Rectal smooth muscle tissue (tissue), 1 donor: ENCODE results near the gene KAT5.
"Not testable (repeated sequence)": the region's sequence is repeated elsewhere in the genome, so short reads cannot be mapped to it uniquely, and the experiment has no call there.

ENCODE experiments used
- H3K27ac ChIP-seq: one replicate; pipeline ENCODE4 v1.7.0; 2013; ENCODE audit warnings: low read depth, low read length, inconsistent platforms
- H3K27me3 ChIP-seq: one replicate; pipeline ENCODE4 v1.7.0; 2013; ENCODE audit warnings: low read length; ENCODE audit not compliant: control insufficient read depth, insufficient read depth
- H3K36me3 ChIP-seq: one replicate; pipeline ENCODE4 v1.7.0; 2013; ENCODE audit warnings: low read length; ENCODE audit not compliant: control insufficient read depth, insufficient read depth
- H3K4me1 ChIP-seq: one replicate; pipeline ENCODE4 v1.7.0; 2013; ENCODE audit warnings: low read length; ENCODE audit not compliant: control insufficient read depth, insufficient read depth
- H3K4me3 ChIP-seq: one replicate; pipeline ENCODE4 v1.7.0; 2013; ENCODE audit warnings: low read length
- H3K9ac ChIP-seq: one replicate; pipeline ENCODE4 v1.7.0; 2013; ENCODE audit warnings: low read length

The KAT5 gene

DNA sequence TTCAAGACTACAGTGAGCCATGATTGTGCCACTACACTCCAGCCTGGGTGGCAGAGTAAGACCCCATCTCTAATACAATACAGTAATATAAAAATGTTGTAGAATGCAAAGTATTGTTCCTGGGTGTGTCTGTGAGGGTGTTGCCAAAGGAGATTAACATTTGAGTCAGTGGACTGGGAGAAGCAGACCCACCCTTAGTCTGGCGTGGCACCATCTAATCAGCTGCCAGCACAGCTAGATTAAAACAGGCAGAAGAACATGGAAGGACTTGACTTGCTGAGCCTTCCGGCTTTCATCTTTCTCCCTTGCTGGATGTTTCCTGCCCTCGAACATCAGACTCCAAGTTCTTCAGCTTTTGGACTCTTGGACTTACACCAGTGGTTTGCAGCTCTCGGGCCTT, 23.1 kb downstream of the KAT5 start:
- H3K4me1 ChIP-seq, H3K27ac ChIP-seq, H3K36me3 ChIP-seq, H3K9ac ChIP-seq, H3K4me3 ChIP-seq, H3K27me3 ChIP-seq: not testable (repeated sequence)

DNA sequence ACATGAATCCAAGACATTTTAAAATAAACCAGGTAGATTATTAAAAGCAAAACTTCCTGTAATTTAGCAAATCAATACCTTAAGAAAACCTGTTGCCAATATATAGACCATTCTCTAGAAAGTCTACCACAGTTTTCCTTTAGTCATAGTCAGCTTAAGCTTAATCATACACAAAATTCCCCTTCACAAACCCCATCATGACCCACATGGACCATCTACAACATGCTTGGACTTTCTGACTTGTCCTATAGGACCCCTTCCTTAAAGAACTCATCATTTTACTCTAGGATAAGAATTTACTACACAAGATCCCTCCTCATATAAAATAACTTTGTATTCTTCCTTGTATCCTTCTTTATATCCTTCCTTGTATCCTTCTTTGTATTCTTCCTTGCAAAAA, 24.8 kb downstream of the KAT5 start:
- Histone ChIP-seq H3K27me3 (no peaks in the 10 kb centered on the region), H3K4me1 (no peaks in the 10 kb centered on the region), H3K36me3 (no peaks in the 10 kb centered on the region), H3K27ac (no peak overlapping the region), H3K9ac (no peak overlapping the region), H3K4me3 (no peak overlapping the region)

GRCh38 chr11:65739022-65739421, 27.0 kb downstream of the KAT5 start:
- no peaks in the 10 kb centered on the region for H3K4me1 ChIP-seq
- H3K27me3 ChIP-seq = no peaks in the 10 kb centered on the region
- H3K36me3 ChIP-seq = no peaks in the 10 kb centered on the region
- H3K4me3 ChIP-seq = no peak overlapping the region
- H3K27ac ChIP-seq = no peak overlapping the region
- H3K9ac ChIP-seq = no peak overlapping the region

- Histone ChIP-seq H3K4me3 (no peak overlapping the region), H3K36me3 (no peaks in the 10 kb centered on the region), H3K4me1 (no peaks in the 10 kb centered on the region), H3K27ac (no peak overlapping the region), H3K27me3 (no peaks in the 10 kb centered on the region), H3K9ac (no peak overlapping the region)
Observed at GRCh38 chr11:65741185-65741584, 29.1 kb downstream of the KAT5 start.

- H3K9ac ChIP-seq = no peak overlapping the region
- H3K4me1 ChIP-seq = no peaks in the 10 kb centered on the region
- no peak overlapping the region for H3K27ac ChIP-seq
- H3K4me3 ChIP-seq = no peak overlapping the region
- no peaks in the 10 kb centered on the region for H3K27me3 ChIP-seq
- H3K36me3 ChIP-seq = no peaks in the 10 kb centered on the region
Observed at GRCh38 chr11:65742353-65742752, 30.3 kb downstream of the KAT5 start.

DNA sequence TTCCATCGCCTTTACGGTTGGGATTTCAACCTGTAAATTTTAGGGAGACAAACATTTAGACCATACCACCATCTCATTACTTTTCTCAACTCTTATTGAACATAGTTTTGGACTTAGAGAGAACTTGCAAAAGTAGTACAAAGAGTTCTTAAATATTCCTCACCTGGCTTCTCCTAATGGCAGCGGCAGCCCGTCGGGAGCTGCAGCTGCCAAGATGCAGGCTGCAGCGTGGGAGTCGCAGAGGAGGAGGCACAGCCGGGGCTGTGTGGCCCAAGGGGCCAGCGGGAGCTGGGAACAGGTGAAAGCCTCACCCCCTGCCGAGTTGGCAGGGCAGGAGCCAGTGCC, 31.6 kb downstream of the KAT5 start:
- H3K27ac ChIP-seq = no peak overlapping the region
- H3K9ac ChIP-seq = no peak overlapping the region
- no peaks in the 10 kb centered on the region for H3K4me1 ChIP-seq
- no peaks in the 10 kb centered on the region for H3K27me3 ChIP-seq
- H3K4me3 ChIP-seq = no peak overlapping the region
- no peaks in the 10 kb centered on the region for H3K36me3 ChIP-seq

DNA sequence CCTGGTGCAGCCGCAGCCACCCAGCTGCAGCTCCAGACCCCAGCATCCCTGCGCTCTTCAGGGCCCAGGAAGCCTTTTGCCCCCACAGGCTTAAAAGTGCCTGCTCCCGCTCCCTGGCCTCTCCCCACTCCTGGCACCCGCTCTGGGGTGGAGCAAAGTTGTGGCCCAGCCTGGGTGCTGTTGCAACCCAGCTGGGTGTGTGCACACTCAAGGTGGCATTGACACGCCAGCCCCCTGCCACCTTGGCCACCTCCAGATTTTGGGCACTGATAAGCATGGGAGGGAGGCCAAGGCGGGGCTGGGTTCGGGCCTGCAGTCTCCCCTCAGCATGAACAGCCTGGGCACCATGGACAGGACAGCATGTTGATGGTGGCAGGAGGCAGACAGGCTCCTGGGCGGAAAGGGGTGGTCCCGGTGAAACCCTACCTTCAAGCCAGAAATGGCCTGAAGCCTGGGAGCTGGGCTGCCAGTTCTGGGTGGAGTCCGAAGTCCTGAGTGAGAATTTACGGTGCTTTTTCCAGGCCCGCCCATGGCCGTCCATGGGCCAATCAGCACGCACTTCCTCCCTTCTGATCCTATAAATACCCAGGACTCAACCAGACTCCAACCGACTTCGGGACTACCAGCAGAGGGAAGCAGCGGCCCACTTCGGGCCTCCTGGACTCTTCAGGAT, 32.1 kb downstream of the KAT5 start:
- Histone ChIP-seq H3K27me3 (no peaks in the 10 kb centered on the region), H3K27ac (no peak overlapping the region)

GRCh38 chr11:65744699-65745042, 32.6 kb downstream of the KAT5 start:
- H3K36me3 ChIP-seq = no peaks in the 10 kb centered on the region
- H3K4me1 ChIP-seq = no peaks in the 10 kb centered on the region
- H3K27ac ChIP-seq = no peak overlapping the region
- H3K9ac ChIP-seq = no peak overlapping the region
- no peaks in the 10 kb centered on the region for H3K27me3 ChIP-seq
- H3K4me3 ChIP-seq = no peak overlapping the region

More for the DNA sequence above, 32.1 kb downstream of the KAT5 start:
- no peaks in the 10 kb centered on the region for H3K4me1 ChIP-seq
- H3K9ac ChIP-seq = no peak overlapping the region
- no peaks in the 10 kb centered on the region for H3K36me3 ChIP-seq
- H3K4me3 ChIP-seq = no peak overlapping the region

GRCh38 chr11:65745049-65745448, 33.0 kb downstream of the KAT5 start:
- H3K27me3 ChIP-seq = no peaks in the 10 kb centered on the region
- H3K4me1 ChIP-seq = no peaks in the 10 kb centered on the region
- H3K4me3 ChIP-seq = no peak overlapping the region
- no peak overlapping the region for H3K27ac ChIP-seq
- H3K36me3 ChIP-seq = no peaks in the 10 kb centered on the region
- no peak overlapping the region for H3K9ac ChIP-seq

- not testable (repeated sequence) for H3K27ac ChIP-seq, H3K9ac ChIP-seq, H3K36me3 ChIP-seq, H3K27me3 ChIP-seq, H3K4me3 ChIP-seq, H3K4me1 ChIP-seq
Observed at GRCh38 chr11:65762169-65762568, 50.1 kb downstream of the KAT5 start.

DNA sequence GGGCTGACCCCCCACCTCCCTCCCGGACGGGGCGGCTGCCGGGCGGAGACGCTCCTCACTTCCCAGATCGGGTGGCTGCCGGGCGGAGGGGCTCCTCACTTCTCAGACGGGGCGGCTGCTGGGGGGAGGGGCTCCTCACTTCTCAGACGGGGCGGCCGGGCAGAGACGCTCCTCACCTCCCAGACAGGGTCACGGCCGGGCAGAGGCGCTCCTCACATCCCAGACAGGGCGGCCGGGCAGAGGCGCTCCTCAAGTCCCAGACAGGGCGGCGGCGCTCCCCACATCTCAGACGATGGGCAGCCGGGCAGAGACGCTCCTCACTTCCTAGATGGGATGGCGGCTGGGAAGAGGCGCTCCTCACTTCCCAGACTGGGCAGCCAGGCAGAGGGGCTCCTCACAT, 50.8 kb downstream of the KAT5 start:
- H3K9ac ChIP-seq, H3K27me3 ChIP-seq, H3K36me3 ChIP-seq, H3K4me1 ChIP-seq, H3K27ac ChIP-seq, H3K4me3 ChIP-seq: not testable (repeated sequence)

- H3K4me3 ChIP-seq = no peak overlapping the region
- no peaks in the 10 kb centered on the region for H3K36me3 ChIP-seq
- no peak overlapping the region for H3K27ac ChIP-seq
- no peaks in the 10 kb centered on the region for H3K4me1 ChIP-seq
- H3K9ac ChIP-seq = no peak overlapping the region
- no peaks in the 10 kb centered on the region for H3K27me3 ChIP-seq
Observed at GRCh38 chr11:65764434-65764833, 52.4 kb downstream of the KAT5 start.

- H3K9ac ChIP-seq = no peak overlapping the region
- no peaks in the 10 kb centered on the region for H3K27me3 ChIP-seq
- H3K4me1 ChIP-seq = no peaks in the 10 kb centered on the region
- H3K36me3 ChIP-seq = no peaks in the 10 kb centered on the region
- no peak overlapping the region for H3K27ac ChIP-seq
- H3K4me3 ChIP-seq = no peak overlapping the region
Observed at GRCh38 chr11:65766535-65766934, 54.5 kb downstream of the KAT5 start.
